GM13977 (cell line): Measurements from ENCODE around the gene TENT4B.

Experiments
- DNase-seq: peaks from one replicate; pipeline ENCODE4 v3.0.0; 2012; ENCODE audit warnings: low spot score
- in situ Hi-C: fragments of 300-500 bp; cut with MboI; formaldehyde crosslinking; loops from one replicate; pipeline ENCODE4 v1.12.0; 2022; ENCODE audit warnings: low sequenced_read_pairs, low pct_unique_long_range_greater_than_20kb, mixed read lengths, inconsistent platforms; ENCODE audit not compliant: unreplicated experiment
- TF ChIP-seq, protein P1 (sequence below): IDR thresholded peaks from 2 replicates; pipeline ENCODE4 v1.5.1; 2012; ENCODE audit warnings: mild to moderate bottlenecking, control low read depth; ENCODE audit not compliant: insufficient read depth; ENCODE audit errors: extremely low read depth, missing control alignments

Gene TENT4B

DNA sequence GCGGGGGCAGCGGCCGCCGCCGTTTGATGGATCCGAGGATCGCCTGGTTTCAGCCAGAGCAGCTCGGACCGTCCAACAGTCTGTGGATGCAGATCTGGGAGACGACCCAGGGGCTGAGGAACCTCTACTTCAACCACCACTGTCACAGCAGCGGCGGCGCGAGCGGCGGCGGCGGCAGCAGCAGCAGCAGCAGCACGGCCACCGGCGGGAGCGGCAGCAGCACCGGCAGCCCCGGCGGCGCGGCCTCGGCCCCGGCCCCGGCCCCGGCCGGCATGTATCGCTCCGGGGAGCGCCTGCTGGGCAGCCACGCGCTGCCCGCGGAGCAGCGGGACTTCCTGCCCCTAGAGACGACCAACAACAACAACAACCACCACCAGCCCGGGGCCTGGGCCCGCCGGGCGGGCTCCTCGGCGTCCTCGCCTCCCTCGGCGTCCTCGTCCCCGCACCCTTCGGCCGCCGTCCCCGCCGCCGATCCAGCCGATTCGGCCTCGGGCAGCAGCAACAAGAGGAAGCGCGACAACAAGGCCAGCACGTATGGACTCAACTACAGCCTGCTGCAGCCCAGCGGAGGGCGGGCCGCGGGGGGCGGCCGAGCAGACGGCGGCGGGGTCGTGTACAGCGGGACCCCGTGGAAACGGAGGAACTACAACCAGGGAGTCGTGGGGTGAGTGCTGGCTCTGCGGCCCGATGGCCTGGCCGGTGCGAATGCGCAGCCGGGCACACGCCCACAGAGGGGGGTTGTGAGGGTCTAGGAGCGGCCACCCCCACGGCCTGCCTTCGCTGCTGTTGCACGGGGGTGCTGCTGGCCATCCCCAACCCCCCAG, 702 bp downstream of the TENT4B start:
- DNase-seq = peak; percentile 56
- in situ Hi-C loops = no loop called here
- TF ChIP-seq, protein P1, sequence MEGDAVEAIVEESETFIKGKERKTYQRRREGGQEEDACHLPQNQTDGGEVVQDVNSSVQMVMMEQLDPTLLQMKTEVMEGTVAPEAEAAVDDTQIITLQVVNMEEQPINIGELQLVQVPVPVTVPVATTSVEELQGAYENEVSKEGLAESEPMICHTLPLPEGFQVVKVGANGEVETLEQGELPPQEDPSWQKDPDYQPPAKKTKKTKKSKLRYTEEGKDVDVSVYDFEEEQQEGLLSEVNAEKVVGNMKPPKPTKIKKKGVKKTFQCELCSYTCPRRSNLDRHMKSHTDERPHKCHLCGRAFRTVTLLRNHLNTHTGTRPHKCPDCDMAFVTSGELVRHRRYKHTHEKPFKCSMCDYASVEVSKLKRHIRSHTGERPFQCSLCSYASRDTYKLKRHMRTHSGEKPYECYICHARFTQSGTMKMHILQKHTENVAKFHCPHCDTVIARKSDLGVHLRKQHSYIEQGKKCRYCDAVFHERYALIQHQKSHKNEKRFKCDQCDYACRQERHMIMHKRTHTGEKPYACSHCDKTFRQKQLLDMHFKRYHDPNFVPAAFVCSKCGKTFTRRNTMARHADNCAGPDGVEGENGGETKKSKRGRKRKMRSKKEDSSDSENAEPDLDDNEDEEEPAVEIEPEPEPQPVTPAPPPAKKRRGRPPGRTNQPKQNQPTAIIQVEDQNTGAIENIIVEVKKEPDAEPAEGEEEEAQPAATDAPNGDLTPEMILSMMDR = no peak

DNA sequence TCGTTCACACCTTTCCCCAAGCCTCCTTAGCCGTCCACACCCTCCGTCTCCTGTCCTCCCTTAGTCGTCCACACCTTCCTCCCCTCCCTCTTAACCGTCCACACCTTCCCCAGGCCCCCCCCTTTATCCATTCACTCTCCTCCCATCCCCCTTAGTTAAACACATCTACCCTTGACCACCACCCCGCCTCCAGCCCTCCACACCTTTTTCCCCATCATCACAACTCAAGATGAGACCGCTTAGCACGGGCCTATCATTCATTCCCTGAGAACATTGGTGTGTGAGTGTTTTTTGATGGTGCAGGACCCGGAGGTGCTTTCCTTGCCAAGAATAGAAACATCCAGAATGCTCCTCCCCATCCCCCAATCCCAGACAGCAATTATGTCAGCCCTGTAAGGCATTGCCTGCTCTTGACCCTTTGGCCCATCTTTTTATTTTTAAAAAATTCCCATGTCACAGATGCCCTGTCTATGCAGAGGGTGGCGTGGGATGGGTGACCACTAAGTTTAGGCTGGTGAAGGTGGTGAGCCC, 1.4 kb downstream of the TENT4B start:
- DNase-seq = no peak
- in situ Hi-C loops = no loop called here

DNA sequence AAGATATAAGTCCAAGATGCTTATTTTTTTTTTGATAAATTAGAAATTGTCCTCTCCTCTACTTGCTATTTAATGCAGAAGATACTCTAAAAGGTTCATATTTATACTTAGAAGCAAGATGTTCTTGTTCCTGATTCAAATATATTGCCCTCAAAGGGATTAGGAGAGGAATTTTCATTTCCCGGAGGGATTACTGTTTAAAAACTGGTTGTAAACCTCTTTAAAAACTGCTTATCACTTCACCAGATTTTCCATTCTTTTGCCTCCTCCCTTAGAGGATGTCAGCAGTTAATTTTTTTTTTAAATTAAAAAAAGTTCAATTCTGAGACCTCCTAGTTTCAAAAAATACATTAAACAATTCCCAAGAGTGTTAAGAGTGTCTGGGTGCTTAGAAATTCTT, 2.8 kb downstream of the TENT4B start:
- DNase-seq = no peak
- TF ChIP-seq, protein P1 = no peak
- in situ Hi-C loops = no loop called here

More for the DNA sequence above, 1.4 kb downstream of the TENT4B start:
- TF ChIP-seq, protein P1 = no peak

DNA sequence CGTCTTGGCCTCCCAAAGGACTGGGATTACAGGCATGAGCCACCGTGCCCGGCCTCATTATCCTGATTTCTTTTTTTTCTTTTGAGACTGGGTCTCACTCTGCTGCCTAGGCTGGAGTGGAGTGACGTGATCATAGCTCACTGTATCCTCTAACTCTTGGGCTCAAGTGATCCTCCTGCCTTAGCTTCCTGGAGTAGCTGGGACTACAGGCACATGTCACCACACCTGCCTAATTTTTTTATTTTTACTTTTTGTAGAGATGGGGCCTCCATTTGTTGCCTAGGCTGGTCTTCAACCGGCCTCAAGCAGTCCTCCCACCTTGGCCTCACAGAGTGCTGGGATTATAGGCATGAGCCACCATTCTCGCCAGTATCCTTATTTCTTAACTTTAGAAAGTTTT, 3.5 kb downstream of the TENT4B start:
- TF ChIP-seq, protein P1 = no peak
- no peak for DNase-seq
- in situ Hi-C loops = no loop called here

DNA sequence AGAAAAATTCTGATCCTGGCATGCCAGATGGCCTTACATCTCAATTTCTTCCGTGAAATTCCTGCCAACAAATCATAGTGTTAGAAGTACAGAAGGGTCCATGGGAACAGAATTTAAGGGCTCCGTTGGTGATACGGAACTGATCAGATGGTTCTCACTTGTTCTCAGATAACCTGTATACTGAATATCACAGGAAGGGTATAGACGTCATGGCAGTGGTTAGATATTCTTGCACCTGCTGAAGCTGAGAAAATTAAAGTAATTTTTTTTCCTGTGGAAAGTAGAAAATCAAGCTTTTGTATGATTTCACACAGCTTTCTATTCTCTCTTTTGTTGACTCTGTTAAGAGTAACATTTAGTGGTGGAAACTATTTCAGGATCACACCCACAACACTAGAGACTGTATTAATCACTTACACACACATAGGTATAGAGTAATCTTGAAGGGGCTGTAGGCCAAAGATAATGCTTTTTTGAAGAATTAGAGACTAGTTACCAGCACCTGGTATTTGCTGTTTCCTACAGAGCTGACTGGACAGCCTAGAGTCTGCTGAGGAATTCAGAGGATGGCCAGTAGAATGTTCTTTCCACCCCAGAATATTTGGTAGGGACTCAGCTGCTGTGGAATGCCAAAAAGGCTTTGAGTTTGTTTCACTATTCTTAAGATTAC, 7.5 kb downstream of the TENT4B start:
- TF ChIP-seq, protein P1 = no peak
- DNase-seq = no peak
- in situ Hi-C loops = no loop called here

DNA sequence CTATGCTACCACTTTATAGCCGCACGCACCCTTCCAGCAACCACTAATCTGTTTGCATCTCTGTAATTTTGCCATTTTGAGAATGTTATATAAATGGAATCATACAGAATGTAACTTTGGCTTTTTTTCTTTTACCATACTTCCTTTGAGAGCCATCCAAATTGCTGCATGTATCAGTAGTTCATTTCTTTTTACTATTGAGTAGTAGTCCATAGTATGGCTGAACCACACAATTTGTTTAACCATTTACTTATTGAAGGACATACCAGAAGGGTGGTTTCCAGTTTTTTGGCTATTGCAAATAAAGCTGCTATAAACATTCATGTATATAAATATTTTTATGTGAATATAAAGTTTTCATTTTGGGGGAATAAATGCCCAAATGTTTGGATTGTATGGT, 8.8 kb downstream of the TENT4B start:
- TF ChIP-seq, protein P1 = no peak
- in situ Hi-C loops = no loop called here
- no peak for DNase-seq
